ENCODE results near the gene TPD52L1. TPM values are rescaled to one million over a fixed set of nuclear protein-coding genes. Genes with fewer than 3 reads are reported as not detected.

The TPD52L1 gene
- total and polyA plus RNA-seq, 9 donors: 31.9 to 71.0 (median 41.7) TPM

- Histone ChIP-seq H3K4me1 (ENCODE audit: control insufficient read depth, insufficient read depth, low read length) (no peaks in the 10 kb centered on the region), H3K4me3 (ENCODE audit: low read length) (no peak overlapping the region), H3K27ac (ENCODE audit: low read length) (no peak overlapping the region), H3K36me3 (ENCODE audit: control insufficient read depth, insufficient read depth, low read length) (no peaks in the 10 kb centered on the region), H3K27me3 (ENCODE audit: control insufficient read depth, insufficient read depth, low read length) (no peaks in the 10 kb centered on the region), H3K9me3 (replicated peaks; ENCODE audit: control insufficient read depth, low read depth, low read length) (peaks cover 2% of the 10 kb centered on the region)
- WGBS (ENCODE audit: insufficient coverage): no CpG with 5 or more reads among the region's 2 CpGs
- DNase-seq: no peak
Observed at GRCh38 chr6:125212377-125212776, 58.8 kb downstream of the TPD52L1 start.

- 85% methylated on average over 2 of the region's 3 CpGs for WGBS (ENCODE audit: insufficient coverage)
- Histone ChIP-seq H3K4me1 (ENCODE audit: control insufficient read depth, insufficient read depth, low read length) (no peaks in the 10 kb centered on the region), H3K9me3 (replicated peaks; ENCODE audit: control insufficient read depth, low read depth, low read length) (no peaks in the 10 kb centered on the region), H3K27ac (ENCODE audit: low read length) (no peak overlapping the region), H3K4me3 (ENCODE audit: low read length) (no peak overlapping the region), H3K36me3 (ENCODE audit: control insufficient read depth, insufficient read depth, low read length) (no peaks in the 10 kb centered on the region), H3K27me3 (ENCODE audit: control insufficient read depth, insufficient read depth, low read length) (no peaks in the 10 kb centered on the region)
- DNase-seq: no peak
Observed at GRCh38 chr6:125213939-125214338, 60.4 kb downstream of the TPD52L1 start.

DNA sequence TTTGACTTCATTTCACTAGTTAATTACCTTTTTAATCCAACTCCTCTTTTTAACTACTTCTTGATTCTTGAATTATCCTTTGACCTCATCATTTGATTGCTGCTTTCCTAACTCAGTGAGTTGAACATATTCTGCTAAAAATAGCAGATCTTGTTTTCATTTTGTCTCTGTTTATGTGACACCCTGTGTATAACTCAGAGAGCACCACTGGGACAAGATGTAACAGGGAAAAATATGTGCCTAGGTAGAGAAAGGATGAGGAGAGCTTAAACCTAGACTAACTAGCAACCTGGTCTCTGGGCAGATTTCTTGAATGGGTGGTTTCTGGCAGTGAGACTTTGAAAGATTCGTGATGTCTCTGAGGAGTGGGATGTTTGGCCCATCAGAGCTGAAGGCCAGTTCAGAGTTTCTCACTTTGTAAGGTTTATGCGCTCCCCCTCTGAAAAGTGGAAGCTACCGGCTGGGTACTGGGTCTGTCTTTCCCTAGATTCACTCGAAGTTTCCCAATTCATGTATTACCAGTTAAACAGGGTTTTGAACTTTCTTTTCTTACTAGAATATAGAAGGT is 61.8 kb downstream of the TPD52L1 start:
- no peak for DNase-seq

GRCh38 chr6:125216015-125216414 is 62.4 kb downstream of the TPD52L1 start:
- no peaks in the 10 kb centered on the region for H3K36me3 ChIP-seq (ENCODE audit: control insufficient read depth, insufficient read depth, low read length)
- H3K27me3 ChIP-seq (ENCODE audit: control insufficient read depth, insufficient read depth, low read length): no peaks in the 10 kb centered on the region
- no peak overlapping the region for H3K4me3 ChIP-seq (ENCODE audit: low read length)
- WGBS (ENCODE audit: insufficient coverage): no CpG with 5 or more reads among the region's 2 CpGs
- no peak for DNase-seq
- peaks cover 2% of the 10 kb centered on the region for H3K4me1 ChIP-seq (ENCODE audit: control insufficient read depth, insufficient read depth, low read length)
- H3K27ac ChIP-seq (ENCODE audit: low read length): no peak overlapping the region
- no peaks in the 10 kb centered on the region for H3K9me3 ChIP-seq (replicated peaks; ENCODE audit: control insufficient read depth, low read depth, low read length)

More for the DNA sequence above, 61.8 kb downstream of the TPD52L1 start:
- Histone ChIP-seq H3K9me3 (replicated peaks; ENCODE audit: control insufficient read depth, low read depth, low read length) (no peaks in the 10 kb centered on the region), H3K36me3 (ENCODE audit: control insufficient read depth, insufficient read depth, low read length) (no peaks in the 10 kb centered on the region), H3K4me1 (ENCODE audit: control insufficient read depth, insufficient read depth, low read length) (peaks cover 2% of the 10 kb centered on the region), H3K27me3 (ENCODE audit: control insufficient read depth, insufficient read depth, low read length) (no peaks in the 10 kb centered on the region), H3K4me3 (ENCODE audit: low read length) (no peak overlapping the region), H3K27ac (ENCODE audit: low read length) (no peak overlapping the region)
- WGBS (ENCODE audit: insufficient coverage): no CpG with 5 or more reads among the region's 4 CpGs

GRCh38 chr6:125217369-125217768 is 63.8 kb downstream of the TPD52L1 start:
- Histone ChIP-seq H3K4me1 (ENCODE audit: control insufficient read depth, insufficient read depth, low read length) (peaks cover 2% of the 10 kb centered on the region), H3K36me3 (ENCODE audit: control insufficient read depth, insufficient read depth, low read length) (no peaks in the 10 kb centered on the region), H3K4me3 (ENCODE audit: low read length) (no peak overlapping the region), H3K9me3 (replicated peaks; ENCODE audit: control insufficient read depth, low read depth, low read length) (no peaks in the 10 kb centered on the region), H3K27me3 (ENCODE audit: control insufficient read depth, insufficient read depth, low read length) (no peaks in the 10 kb centered on the region), H3K27ac (ENCODE audit: low read length) (no peak overlapping the region)
- 100% methylated on average over 6 of the region's 10 CpGs for WGBS (ENCODE audit: insufficient coverage)
- DNase-seq: no peak

DNA sequence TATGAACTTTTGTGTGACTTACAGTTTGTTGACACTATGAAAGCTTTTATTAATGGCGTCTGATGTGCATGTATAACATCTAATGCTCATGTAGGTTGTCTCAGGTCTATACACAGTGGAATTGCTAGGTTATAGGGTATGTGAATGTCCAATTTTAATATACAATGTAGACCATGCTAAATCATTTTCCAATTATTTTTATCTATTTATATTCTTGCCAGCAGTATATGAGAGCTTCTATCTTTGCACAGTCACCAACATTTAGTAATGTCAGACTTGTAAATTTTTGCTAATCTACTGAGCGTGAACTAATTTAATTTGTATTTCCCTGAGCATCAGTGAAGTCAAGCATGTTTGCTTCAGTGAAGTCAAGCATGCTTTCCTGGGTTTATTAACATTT is 64.4 kb downstream of the TPD52L1 start:
- peaks cover 2% of the 10 kb centered on the region for H3K4me1 ChIP-seq (ENCODE audit: control insufficient read depth, insufficient read depth, low read length)
- H3K4me3 ChIP-seq (ENCODE audit: low read length): no peak overlapping the region
- H3K36me3 ChIP-seq (ENCODE audit: control insufficient read depth, insufficient read depth, low read length): no peaks in the 10 kb centered on the region
- H3K27ac ChIP-seq (ENCODE audit: low read length): no peak overlapping the region
- H3K27me3 ChIP-seq (ENCODE audit: control insufficient read depth, insufficient read depth, low read length): no peaks in the 10 kb centered on the region
- no peaks in the 10 kb centered on the region for H3K9me3 ChIP-seq (replicated peaks; ENCODE audit: control insufficient read depth, low read depth, low read length)
- no peak for DNase-seq
- no CpG with 5 or more reads among the region's 2 CpGs for whole genome bisulfite sequencing (ENCODE audit: insufficient coverage)

GRCh38 chr6:125219361-125219895 is 65.9 kb downstream of the TPD52L1 start:
- no peaks in the 10 kb centered on the region for H3K9me3 ChIP-seq (replicated peaks; ENCODE audit: control insufficient read depth, low read depth, low read length)
- H3K36me3 ChIP-seq (ENCODE audit: control insufficient read depth, insufficient read depth, low read length): no peaks in the 10 kb centered on the region
- no peak for DNase-seq
- WGBS (ENCODE audit: insufficient coverage): 71% methylated on average over 2 of the region's 5 CpGs
- H3K4me3 ChIP-seq (ENCODE audit: low read length): no peak overlapping the region
- peaks cover 2% of the 10 kb centered on the region for H3K4me1 ChIP-seq (ENCODE audit: control insufficient read depth, insufficient read depth, low read length)
- H3K27me3 ChIP-seq (ENCODE audit: control insufficient read depth, insufficient read depth, low read length): no peaks in the 10 kb centered on the region
- H3K27ac ChIP-seq (ENCODE audit: low read length): no peak overlapping the region

- WGBS (ENCODE audit: insufficient coverage): 100% methylated on average over 1 of the region's 2 CpGs
- H3K9me3 ChIP-seq (replicated peaks; ENCODE audit: control insufficient read depth, low read depth, low read length): no peaks in the 10 kb centered on the region
- peaks cover 2% of the 10 kb centered on the region for H3K4me1 ChIP-seq (ENCODE audit: control insufficient read depth, insufficient read depth, low read length)
- no peaks in the 10 kb centered on the region for H3K36me3 ChIP-seq (ENCODE audit: control insufficient read depth, insufficient read depth, low read length)
- H3K27me3 ChIP-seq (ENCODE audit: control insufficient read depth, insufficient read depth, low read length): no peaks in the 10 kb centered on the region
- H3K27ac ChIP-seq (ENCODE audit: low read length): no peak overlapping the region
- peak; percentile 44 for DNase-seq
- H3K4me3 ChIP-seq (ENCODE audit: low read length): no peak overlapping the region
Observed at GRCh38 chr6:125220712-125221111, 67.1 kb downstream of the TPD52L1 start.

GRCh38 chr6:125222531-125223455 is 69.2 kb downstream of the TPD52L1 start:
- 50% methylated on average over 1 of the region's 4 CpGs for WGBS (ENCODE audit: insufficient coverage)
- peaks cover 2% of the 10 kb centered on the region for H3K4me1 ChIP-seq (ENCODE audit: control insufficient read depth, insufficient read depth, low read length)

DNA sequence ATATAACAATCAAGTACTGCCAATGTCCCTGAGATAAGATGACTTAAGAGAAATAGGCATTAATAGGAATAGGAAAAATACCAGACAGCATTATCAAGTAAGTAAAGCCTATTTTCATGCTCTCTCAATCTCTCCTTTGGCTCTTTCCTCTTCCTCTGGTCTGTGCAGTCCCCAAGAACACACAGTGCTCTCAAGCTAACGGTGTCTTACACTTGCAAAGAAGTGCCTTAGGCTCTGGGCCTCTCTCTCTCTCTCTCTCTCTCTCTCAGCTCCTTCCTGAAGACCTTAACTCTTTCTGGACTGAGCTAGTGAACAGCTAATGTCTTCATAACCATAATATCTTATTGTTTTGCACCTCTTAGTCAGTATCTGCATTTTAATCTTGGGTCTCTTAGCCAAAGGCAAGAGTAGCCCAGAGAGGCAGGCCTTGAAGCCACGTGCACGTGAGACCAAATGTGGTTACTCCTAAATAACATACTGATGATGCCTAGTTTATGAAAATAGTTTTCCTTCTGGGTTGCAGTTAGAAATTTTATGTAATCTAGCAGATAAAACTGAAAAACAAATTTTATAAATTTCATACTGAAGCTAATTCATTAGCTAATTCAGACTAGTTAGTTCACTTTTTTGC is 70.8 kb downstream of the TPD52L1 start:
- Histone ChIP-seq H3K4me3 (ENCODE audit: low read length) (no peak overlapping the region), H3K9me3 (replicated peaks; ENCODE audit: control insufficient read depth, low read depth, low read length) (no peaks in the 10 kb centered on the region), H3K27ac (ENCODE audit: low read length) (no peak overlapping the region), H3K36me3 (ENCODE audit: control insufficient read depth, insufficient read depth, low read length) (no peaks in the 10 kb centered on the region), H3K4me1 (ENCODE audit: control insufficient read depth, insufficient read depth, low read length) (peaks cover under 1% of the 10 kb centered on the region), H3K27me3 (ENCODE audit: control insufficient read depth, insufficient read depth, low read length) (no peaks in the 10 kb centered on the region)
- 10% methylated on average over 1 of the region's 3 CpGs for WGBS (ENCODE audit: insufficient coverage)
- DNase-seq: no peak

More at GRCh38 chr6:125222531-125223455, 69.2 kb downstream of the TPD52L1 start:
- DNase-seq: no peak
- H3K27me3 ChIP-seq (ENCODE audit: control insufficient read depth, insufficient read depth, low read length): no peaks in the 10 kb centered on the region
- H3K36me3 ChIP-seq (ENCODE audit: control insufficient read depth, insufficient read depth, low read length): no peaks in the 10 kb centered on the region
- no peak overlapping the region for H3K27ac ChIP-seq (ENCODE audit: low read length)
- no peaks in the 10 kb centered on the region for H3K9me3 ChIP-seq (replicated peaks; ENCODE audit: control insufficient read depth, low read depth, low read length)
- H3K4me3 ChIP-seq (ENCODE audit: low read length): no peak overlapping the region
